GM19372 (cell line): Measurements from ENCODE around the gene PMPCA.

ENCODE experiments used
- ATAC-seq: cut with Tn5 transposase; IDR thresholded peaks from one replicate; pipeline ENCODE4 v1.9.1; 2021; ENCODE audit warnings: mild to moderate bottlenecking, low read depth, moderate library complexity; ENCODE audit not compliant: unreplicated experiment

The PMPCA gene

DNA sequence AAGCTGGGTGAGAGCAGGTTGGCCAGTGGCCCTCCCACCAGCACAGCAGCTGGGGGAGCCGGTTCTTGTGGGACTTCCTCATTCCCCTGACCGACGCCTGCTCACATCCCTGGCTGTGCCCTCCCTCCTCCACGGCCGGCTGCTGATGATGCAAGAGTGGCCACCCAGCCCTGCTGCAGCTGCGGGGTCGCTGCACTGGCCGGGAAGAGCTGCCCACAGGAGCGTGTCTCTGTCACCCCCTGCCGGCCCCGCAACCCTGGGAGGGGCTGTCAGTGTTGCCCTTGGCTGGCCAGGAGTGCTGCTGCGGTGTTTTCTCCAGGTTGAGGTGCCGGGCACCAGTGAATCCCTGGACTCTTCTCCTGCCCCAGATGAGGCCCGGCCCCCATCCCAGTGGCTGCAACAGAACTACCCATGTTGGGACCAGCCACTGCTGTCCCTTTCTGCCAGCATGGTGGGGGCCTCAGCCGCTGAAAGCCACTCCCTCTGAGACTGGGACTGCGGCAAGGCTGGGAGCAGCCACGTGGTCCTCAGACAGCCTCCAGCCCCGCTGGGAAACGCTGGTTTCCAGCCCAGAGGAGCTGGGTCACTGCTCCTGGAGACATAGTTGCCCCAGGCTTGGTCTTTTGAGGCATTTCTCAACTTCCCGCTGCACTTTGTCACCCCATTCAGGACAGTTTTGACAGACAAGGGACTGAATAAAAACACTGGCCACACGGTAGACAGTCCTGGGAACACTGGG is 37.7 kb upstream of the PMPCA start:
- ATAC-seq = no peak

DNA sequence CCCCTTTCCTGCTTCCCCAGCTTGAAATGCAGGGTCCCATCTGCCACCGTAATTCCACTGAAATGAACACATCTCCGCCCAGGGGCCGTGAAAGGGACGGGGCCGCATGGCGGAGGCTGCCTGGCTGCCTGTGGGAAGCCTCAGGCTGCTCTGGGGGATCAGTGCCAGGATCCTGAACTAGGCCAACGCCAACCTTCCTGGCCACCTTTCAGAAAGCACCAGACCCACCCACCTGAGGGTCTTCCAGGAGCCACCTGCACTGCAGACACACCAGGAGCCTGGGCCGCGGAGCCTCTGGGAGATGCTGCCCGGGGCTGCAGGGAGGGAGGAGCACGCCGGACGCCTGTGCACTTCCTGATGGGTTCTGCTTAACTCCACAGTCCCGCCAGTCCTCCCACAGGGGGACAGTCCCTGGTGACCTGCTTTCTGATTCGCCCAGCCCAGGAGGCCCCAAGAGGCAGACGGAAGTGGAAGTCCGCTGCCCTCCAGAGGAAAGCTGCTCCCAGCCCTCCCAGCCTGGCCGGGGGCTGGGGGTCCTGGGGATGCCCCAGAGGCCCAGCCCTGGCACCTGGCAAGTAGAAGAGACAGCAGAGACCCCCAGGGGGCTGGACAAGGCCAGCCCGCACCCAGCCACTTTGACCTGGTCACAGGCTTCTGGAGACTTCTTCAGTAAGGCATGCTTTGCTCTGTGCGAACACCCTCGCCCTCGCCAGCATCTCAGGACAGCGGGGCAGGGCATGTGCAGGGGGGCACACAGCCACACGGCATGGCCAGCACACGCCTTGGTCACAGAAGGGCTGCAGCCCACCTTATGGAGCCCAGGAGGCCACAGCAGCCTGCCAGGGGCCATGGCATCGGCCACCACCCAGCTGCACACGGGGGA is 36.9 kb upstream of the PMPCA start, which contains the start of gene CARD9:
CARD9 (minus strand) TSS at position 370 of the 883 bp plus-strand sequence. CDS start 1,591 bp downstream, outside the sequence.
- no peak for ATAC-seq

DNA sequence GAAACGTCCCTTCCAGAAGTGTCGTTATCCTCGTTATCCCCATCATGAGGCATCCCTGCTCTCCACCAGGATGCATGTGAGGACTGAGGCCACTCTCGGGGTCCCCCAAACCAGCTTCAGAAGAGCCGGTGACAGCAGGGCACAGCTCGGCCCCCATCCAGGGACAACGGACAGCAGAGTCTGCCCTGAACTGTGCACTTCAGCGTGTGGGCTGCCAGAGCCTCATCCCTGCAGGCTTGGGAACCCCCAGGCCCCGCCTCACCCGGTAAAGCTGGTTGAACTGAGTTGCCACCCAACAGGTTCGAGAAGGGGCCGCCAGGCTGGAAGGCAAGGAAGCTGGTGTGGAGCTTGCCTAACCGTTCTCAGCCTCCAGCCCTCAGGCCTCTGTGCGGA is 36.3 kb upstream of the PMPCA start:
- no peak for ATAC-seq

DNA sequence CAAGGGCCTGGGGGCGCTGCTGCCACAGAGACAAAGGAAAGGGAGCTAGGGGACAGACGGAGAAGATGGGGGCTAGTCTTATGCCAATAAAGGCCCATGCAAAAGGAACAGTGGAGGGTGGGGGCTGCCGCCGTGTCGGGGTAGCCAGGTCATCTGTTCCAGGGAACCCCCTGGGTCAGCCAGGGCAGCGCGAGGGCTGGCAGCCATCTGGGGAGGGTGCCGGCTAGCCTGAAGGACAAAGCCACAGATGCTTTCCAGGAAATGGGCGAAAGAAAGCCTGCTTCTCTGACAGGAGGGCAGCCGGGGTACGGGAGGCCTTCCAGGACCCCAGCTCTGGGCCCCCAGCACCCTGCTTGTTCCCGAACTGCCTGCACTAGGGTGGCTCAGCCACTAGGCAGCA is 35.4 kb upstream of the PMPCA start:
- no peak for ATAC-seq

DNA sequence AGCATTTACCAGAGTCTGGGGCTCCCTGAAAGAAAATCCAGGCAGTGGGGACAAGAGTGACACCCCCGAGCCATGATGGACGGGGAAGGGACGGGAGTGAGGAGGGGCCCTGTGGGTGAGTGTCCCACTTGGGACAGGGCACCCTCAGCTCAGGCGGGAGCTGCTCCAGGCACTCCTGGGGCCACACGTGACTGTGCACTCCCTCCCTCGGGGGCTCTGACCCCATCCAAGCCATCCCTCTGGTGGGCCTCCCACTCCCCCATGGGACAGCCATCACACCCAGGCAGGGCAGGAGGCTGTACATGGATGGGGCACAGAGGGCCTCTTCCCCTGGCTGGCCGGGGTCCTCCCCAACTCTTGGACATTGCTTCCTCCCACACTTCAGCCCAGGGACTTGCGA is 34.0 kb upstream of the PMPCA start:
- no peak for ATAC-seq

DNA sequence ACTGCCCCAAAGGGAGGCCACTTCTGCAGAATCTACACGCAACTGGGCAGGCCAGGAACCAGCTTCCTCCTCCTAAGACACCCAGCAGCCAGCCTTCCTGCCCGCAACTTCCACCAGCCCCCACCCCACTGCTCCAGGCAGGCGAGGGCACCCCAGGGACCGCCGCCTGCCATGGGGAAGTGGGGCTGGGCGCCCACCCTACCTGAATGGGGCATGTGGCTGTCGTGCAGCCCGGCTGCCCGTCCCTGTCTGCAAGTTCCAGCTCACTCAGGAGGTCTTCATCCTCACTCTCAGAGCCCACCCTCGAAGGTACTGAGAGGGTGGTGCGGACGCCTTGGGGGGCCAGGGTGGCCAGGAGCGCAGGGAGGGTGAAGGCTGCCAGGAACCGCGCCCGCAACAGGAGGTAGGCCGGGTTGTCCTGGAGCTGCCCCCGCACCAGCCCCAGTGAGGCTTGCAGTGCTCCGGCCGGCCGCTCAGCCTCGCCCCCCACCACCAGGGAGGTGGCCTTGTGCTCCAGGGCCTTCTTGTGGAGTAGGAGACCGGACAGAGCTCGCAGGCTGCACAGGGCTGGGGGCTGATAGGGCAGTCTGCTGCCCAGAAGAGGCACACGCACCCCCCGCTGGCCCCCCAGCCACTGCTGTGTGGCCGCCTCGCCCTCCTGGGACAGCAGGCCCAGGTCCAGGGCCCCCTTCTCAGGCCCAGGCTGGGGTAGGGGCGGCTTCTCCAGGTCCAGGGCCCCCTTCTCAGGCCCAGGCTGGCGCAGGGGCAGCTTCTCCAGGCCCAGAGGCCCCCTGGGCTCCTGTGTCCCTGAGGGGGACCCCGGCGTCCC is 32.9 kb upstream of the PMPCA start:
- no peak for ATAC-seq

DNA sequence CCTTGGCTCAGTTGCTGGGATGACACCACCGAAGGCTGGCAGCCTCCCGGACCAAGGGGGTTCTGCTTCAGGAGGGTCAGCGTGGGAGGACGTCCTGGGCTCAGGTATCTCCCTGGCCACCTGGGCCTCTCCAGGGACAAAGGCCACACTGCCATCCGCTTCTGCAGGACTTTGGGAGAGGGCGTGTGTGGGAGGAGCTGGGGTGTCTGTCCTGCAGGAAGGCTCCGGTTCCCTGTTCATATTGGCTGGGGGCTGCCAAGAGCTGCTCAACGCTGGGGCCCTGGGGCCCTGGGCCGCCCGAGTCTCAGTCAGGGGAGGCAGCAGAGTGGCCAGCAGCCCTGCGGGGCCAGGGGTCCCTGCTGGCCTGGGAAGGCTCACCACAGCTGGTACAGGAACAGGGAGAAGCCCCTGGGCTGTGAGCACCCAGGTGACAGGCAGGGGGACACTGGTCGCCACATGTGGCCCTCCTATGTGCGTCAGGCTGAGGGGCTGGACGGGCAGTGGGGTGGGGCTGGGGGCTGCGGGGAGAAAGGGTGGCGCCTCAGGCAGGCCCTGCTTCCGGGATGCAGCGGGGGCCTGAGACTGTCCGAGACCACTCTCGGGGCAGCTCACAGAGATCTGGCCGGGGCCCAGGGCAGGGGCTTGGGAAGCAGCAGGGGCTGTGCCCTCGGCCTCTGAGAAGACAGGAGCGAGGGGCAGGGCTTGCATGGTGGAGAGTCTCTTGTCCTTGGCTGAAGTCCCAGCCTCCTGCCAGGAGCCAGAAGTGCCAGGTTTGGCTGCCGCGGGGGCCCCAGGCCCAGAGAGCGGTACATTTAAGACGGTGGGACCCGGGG is 32.1 kb upstream of the PMPCA start:
- no peak for ATAC-seq

DNA sequence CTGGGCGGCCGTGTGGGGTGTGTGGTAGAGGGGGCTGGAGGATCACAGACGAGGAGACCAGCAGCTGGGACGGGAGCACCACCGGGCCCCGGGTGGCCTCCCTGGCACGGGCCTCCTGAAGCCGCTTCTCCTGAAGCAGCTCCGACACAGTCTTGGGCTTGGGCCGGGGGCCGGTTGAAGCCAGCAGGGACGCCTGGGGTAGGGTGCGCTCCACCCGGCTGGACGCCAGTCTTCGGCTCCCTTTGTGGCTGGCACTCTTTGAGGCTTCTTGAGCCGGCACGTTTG is 31.5 kb upstream of the PMPCA start:
- no peak for ATAC-seq

DNA sequence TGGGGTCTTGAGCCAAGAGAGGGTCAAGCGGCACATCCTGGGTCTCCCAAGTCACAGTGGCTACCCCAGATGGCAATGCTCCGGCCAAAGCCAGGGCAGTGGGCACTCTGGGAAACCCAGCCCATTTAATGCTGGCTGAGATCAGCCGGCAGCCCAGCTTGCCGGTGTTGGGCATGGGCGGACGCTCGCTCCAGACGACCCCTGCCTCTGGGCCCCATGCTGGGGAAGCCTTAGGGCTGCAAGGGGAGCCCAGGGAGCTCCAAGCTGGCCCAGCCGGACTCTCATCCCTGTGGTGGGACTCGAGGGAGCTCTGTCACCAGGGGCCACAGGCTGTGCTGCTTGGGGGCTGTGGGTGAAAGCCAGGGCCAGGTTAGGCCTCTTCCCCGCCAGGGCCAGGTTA is 31.1 kb upstream of the PMPCA start:
- no peak for ATAC-seq

DNA sequence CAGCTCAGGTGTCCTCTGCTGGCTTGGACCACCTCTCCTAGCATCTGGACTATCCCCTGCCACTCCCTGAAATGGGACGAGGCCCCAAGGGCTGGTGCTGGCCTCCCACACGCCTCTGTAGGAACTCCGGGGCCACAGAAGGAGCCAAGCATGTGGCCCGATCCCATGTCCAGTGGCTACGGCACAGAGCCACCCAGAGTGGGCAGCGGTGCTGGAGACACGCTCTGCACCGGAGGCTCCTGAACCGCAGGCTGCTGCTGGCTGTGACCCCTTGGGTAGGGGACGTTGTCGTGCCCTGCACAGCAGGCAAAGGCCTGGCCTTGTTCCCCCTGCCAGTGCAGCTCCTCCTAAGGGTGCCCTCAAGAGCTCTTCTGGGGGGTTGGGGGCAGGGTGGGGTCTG is 30.6 kb upstream of the PMPCA start:
- no peak for ATAC-seq

DNA sequence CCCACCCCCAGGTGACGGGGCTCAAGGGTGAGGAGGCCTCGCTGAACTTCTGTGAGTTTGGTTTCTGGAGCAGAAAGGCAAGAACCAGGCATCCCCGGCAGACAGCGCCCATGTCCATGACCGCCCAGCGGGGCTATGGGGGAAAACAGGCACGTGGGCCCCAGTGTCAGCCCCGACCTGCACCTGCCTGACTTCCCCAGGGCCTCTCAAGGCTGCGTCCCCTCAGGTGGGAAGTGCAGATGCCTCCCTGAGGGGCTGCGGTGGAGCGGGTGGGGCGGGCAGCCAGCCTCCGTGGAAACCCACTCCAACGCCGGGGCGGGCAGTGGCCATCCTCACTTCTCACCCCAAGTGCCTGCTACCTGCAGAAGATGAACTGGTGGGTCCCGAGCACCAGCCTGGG is 30.1 kb upstream of the PMPCA start:
- ATAC-seq = no peak

DNA sequence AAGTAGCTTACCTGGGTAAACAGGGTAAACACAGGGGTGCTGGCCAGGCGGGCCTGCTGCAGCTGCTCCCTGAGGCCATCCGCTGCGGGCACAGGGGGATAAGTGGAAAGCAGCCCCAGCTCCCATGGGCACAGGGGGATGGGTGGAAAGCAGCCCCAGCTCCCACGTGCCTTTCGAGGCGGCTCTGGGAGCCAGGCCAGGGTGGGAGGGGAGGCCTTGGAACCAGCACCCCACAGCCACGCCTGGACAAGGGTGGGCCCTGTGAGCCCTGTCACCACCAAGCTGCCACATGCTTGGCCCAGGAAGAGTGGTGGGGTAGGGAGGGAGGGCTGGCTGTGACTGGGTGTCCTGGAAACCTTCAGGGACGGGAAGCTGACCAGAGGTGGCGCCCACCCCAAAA is 29.1 kb upstream of the PMPCA start:
- no peak for ATAC-seq

DNA sequence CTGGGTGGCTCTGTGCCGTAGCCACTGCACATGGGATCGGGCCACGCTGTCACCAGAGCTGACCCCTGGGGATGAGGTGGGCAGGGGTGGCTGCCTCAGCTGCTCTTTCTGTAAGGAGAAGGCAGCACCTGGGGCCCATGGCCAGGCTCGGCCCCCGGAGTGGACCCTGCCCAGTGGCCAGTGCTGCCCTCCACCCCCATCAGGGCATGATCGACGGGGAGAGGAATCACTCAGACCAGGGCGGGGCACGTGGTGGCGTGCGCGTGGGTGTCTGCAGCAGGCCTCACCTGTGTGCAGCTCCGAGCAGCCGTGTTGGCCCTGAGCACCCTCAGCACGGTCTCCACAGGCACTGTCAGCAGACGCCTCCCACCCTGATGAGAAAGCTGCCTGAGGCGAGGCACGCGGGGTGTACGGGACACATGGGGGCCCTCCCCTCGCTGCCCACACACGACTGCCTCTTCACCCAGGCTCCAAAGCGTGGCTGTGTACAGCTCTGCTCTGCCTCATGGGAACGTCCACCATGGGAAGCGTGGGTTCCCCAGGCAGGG is 28.4 kb upstream of the PMPCA start:
- no peak for ATAC-seq

DNA sequence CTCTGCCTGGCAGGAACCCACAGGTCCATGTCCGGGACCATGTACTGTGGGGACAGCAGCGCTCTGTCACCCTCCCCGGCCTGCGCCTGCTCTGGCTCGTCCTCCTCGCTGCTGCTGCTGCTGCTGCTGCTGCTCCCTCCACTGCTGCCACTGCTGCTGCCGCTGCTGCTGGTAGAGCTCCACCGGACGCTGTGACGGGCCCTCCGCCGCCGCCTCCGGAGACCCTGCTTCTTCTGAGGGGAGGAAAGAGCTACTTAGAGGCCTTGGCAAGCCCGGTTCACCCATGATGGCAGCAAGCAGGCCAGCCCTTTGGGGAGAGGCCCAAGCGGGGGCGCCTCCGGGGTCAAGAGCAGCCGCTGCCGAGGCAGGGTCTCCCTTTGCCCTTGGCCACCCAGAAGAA is 27.0 kb upstream of the PMPCA start:
- ATAC-seq = no peak

DNA sequence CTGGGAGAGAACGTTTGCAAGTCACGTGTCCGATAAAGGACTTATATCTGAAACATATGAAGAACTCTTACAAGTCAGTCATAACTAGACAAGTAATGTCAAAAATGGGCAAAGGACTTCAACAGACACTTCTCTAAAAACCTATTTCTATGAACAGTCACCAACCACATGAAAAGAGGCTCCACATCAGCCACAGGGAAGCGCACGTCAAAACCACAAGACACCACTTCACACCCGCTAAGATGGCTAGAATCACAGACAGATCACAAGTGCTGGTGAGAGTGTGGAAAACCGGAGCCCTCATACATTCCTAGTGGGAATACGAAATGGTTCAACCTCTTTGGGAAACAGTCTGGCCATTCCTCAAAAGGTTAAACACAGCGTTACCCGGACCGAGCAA is 25.4 kb upstream of the PMPCA start:
- ATAC-seq = no peak

DNA sequence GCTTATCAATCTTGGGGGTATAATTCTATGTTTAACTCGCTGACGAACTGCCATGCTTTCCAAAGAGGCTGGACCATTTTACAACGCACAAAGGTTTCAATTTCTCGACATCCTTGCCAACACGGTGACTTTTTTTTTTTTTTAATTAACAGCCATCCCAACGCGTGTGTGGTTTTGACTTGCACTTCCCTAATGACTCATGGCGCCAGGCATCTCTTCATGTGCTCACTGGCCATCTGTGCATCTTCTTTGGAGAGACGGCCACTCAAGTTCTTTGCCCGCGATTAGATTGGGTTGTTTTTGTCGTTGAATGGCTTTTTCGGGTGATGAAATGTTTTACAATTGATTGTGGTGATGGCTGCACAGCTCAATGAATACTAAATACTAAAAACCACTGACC is 24.4 kb upstream of the PMPCA start:
- no peak for ATAC-seq

DNA sequence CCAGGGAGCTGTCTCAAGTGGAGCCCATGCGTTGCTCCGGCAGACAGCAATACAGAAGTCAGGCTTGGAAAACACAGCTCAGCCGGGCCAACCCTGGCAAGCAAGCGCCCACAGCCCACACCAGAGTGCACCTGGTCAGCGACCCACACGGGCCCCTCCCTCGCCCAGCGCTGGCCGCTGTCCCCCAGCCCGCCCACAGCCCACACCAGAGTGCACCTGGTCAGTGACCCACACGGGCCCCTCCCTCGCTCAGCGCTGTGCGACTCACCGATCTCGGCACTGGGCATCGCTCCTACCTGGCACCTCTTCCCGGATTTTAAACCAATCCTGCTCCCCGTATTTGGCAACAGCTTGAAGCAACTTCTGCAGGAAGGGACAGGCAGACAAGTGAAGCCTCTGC is 23.2 kb upstream of the PMPCA start:
- ATAC-seq = no peak

DNA sequence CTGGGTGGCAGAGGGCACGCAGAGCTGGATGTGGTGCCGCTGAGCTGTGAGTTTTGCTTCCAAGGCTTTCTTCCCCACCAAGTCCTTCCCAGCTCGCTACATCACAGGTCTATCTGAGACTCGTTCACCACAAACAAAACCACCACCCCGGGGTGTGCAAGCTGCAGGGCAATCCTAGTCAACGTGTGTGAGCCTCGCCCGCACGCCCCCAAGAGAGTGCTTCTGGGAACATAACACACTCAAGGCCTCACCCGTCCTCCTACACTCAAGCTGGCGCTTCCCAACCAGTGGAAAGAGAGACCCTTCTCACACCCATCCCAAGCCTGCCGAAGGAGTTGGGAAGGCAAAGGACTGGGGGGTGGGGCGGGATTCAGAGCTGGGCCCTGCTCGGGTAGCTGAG is 21.1 kb upstream of the PMPCA start:
- ATAC-seq = no peak

DNA sequence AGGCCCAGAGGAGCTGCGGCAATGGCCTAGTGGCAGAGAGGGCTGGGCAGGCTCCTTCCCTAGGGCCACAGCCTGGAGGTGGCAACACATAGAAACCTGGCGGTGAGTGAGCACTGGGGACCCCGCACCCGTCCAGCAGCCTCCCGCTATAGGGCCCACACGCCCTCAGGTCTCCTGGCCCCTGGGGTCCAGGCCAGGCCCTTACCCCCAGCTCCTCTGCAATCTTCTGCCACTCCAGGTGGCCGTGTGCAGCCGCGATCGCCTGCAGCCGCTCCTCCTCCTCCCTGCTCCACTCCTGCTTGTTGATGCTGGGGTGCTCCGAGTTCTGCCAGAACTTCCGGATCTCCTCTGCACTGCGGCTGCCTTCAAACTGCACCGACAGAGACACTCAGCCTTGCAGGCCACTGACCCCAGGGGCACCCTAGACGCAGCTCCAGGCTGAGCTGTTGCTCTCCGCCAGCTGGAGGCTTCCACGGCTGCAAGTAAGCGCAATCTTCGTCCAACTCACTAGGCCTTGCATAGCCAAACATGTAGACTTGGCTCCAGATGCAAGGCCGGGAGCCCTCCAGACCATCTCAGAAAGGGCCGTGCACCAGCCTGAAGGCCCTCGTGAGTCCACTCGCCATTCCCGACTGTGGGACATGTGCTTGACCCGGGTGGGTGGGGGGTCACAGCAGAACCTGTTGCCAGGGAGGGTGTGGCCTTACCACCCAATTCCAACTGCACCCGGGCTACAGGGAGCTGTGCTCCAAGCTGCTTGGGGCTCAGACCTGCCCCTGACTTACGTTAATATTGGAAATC is 18.5 kb upstream of the PMPCA start:
- no peak for ATAC-seq
